GM23338 (cell line): ENCODE data around the gene VRK3. TPM values are rescaled to one million over a fixed set of nuclear protein-coding genes. Genes with fewer than 3 reads are reported as not detected.

Source experiments
- ATAC-seq: fragments of 200-7000 bp; cut with Tn5 transposase; 3 replicates; pipeline ENCODE4 v1.9.1; 2020
- DNase-seq: peaks from one replicate; pipeline ENCODE4 v3.0.0-alpha.2; 2015; ENCODE audit warnings: low spot score
- H2AFZ ChIP-seq: fragments of 200-600 bp; sonication (generic); 2 replicates; pipeline ENCODE4 v1.8.0; 2016; ENCODE audit warnings: antibody characterized with exemption, mild to moderate bottlenecking, moderate library complexity
- H3F3A ChIP-seq: fragments of 200-600 bp; sonication (generic); replicated peaks from 2 replicates; pipeline ENCODE4 v1.8.0; 2017; ENCODE audit warnings: antibody characterized with exemption, mixed run types, low read depth
- H3K27ac ChIP-seq: fragments of 200-600 bp; sonication (generic); 2 replicates; pipeline ENCODE4 v1.6.1; 2016; ENCODE audit warnings: low read depth
- H3K27me3 ChIP-seq: fragments of 200-600 bp; sonication (generic); 2 replicates; pipeline ENCODE4 v1.8.0; 2016; ENCODE audit warnings: mild to moderate bottlenecking, mixed run types, moderate library complexity; ENCODE audit not compliant: insufficient read depth
- H3K36me3 ChIP-seq: fragments of 200-600 bp; sonication (generic); 2 replicates; pipeline ENCODE4 v1.8.0; 2016; ENCODE audit warnings: mild to moderate bottlenecking; ENCODE audit not compliant: insufficient read depth
- H3K4me1 ChIP-seq: fragments of 200-600 bp; sonication (generic); 2 replicates; pipeline ENCODE4 v1.8.0; 2016; ENCODE audit warnings: mild to moderate bottlenecking, moderate library complexity; ENCODE audit not compliant: insufficient read depth
- H3K4me2 ChIP-seq: fragments of 200-600 bp; sonication (generic); 2 replicates; pipeline ENCODE4 v1.7.1; 2017; ENCODE audit warnings: mixed run types
- H3K4me3 ChIP-seq: fragments of 200-600 bp; sonication (generic); 2 replicates; pipeline ENCODE4 v1.6.1; 2016; ENCODE audit warnings: mixed run types
- H3K79me2 ChIP-seq: fragments of 200-600 bp; sonication (generic); replicated peaks from 2 replicates; pipeline ENCODE4 v1.8.0; 2017; ENCODE audit warnings: mild to moderate bottlenecking; ENCODE audit not compliant: insufficient read depth
- H3K9me2 ChIP-seq: fragments of 200-600 bp; sonication (generic); 2 replicates; pipeline ENCODE4 v1.8.0; 2017; ENCODE audit not compliant: insufficient read depth
- H4K20me1 ChIP-seq: fragments of 200-600 bp; sonication (generic); replicated peaks from 2 replicates; pipeline ENCODE4 v1.8.0; 2017; ENCODE audit warnings: mild to moderate bottlenecking; ENCODE audit not compliant: insufficient read depth
- H3K27ac Mint-ChIP-seq: 2 replicates; pipeline ENCODE4 v1.8.0; 2020; ENCODE audit warnings: inconsistent platforms, mild to moderate bottlenecking, moderate library complexity, mixed read lengths
- H3K27me3 Mint-ChIP-seq: 3 replicates; pipeline ENCODE4 v1.8.0; 2022; ENCODE audit warnings: low read depth, mild to moderate bottlenecking, moderate library complexity, mixed read lengths, inconsistent platforms; ENCODE audit not compliant: insufficient read depth, poor library complexity
- H3K36me3 Mint-ChIP-seq: 3 replicates; pipeline ENCODE4 v1.8.0; 2021; ENCODE audit warnings: low read depth, mild to moderate bottlenecking, inconsistent platforms, moderate library complexity, mixed read lengths
- H3K4me1 Mint-ChIP-seq: 3 replicates; pipeline ENCODE4 v1.8.0; 2020; ENCODE audit warnings: mild to moderate bottlenecking, inconsistent platforms, mixed read lengths
- H3K4me3 Mint-ChIP-seq: 3 replicates; pipeline ENCODE4 v1.8.0; 2021; ENCODE audit warnings: moderate library complexity, mild to moderate bottlenecking, inconsistent platforms, mixed read lengths
- H3K9me3 Mint-ChIP-seq: 3 replicates; pipeline ENCODE4 v1.8.0; 2020; ENCODE audit warnings: moderate library complexity, mild to moderate bottlenecking, inconsistent platforms, mixed read lengths
- CREB1 ChIP-seq: fragments of 250-450 bp; sonication (Bioruptor Pico); IDR thresholded peaks from 2 replicates; pipeline ENCODE4 v1.5.0; 2020; ENCODE audit warnings: low read depth, mild to moderate bottlenecking, moderate library complexity
- EZH2 ChIP-seq: fragments of 200-600 bp; sonication (generic); IDR thresholded peaks from one replicate; pipeline ENCODE4 v1.8.0; 2017; ENCODE audit warnings: antibody characterized with exemption, mild to moderate bottlenecking, low read depth; ENCODE audit not compliant: unreplicated experiment
- EZH2phosphoT487 ChIP-seq: fragments of 200-600 bp; sonication (generic); IDR thresholded peaks from one replicate; pipeline ENCODE4 v1.8.1; 2018; ENCODE audit warnings: antibody characterized with exemption; ENCODE audit not compliant: unreplicated experiment
- JUNB ChIP-seq: IDR thresholded peaks from one replicate; pipeline ENCODE4 v1.6.1; 2016; ENCODE audit warnings: antibody characterized with exemption; ENCODE audit not compliant: unreplicated experiment
- NANOG ChIP-seq: IDR thresholded peaks from 2 replicates; pipeline ENCODE4 v1.6.1; 2016; ENCODE audit warnings: antibody characterized with exemption, borderline replicate concordance
- POLR2AphosphoS5 ChIP-seq: IDR thresholded peaks from 2 replicates; pipeline ENCODE4 v1.6.1; 2016; ENCODE audit warnings: antibody characterized with exemption, low read depth
- ZNF114 ChIP-seq: fragments of 250-450 bp; sonication (Bioruptor Pico); IDR thresholded peaks from 2 replicates; pipeline ENCODE4 v1.5.0; 2020; ENCODE audit warnings: mild to moderate bottlenecking, moderate library complexity
- ZNF331 ChIP-seq: fragments of 250-450 bp; sonication (Bioruptor Pico); IDR thresholded peaks from 2 replicates; pipeline ENCODE4 v1.5.0; 2020; ENCODE audit warnings: low read depth, mild to moderate bottlenecking, moderate library complexity
- polyA plus RNA-seq: library from polyadenylated mRNA; unstranded; fragments of >200 nt; fragmentation: Nextera tagmentation; extraction: Ambion mirVana; gene quantifications from 2 replicates; pipeline ENCODE4 v1.2.1, GENCODE V29; 2016
- total RNA-seq: library from RNA; depleted of rRNA; stranded (reverse); fragments of >200 nt; shearing (Covaris generic); gene quantifications from 2 replicates; pipeline ENCODE4 v1.2.3, GENCODE V29; 2014
- TF ChIP-seq, protein P1 (sequence below): IDR thresholded peaks from 2 replicates; pipeline ENCODE4 v1.6.1; 2016; ENCODE audit warnings: antibody characterized with exemption
- TF ChIP-seq, protein P2 (sequence below): IDR thresholded peaks from one replicate; pipeline ENCODE4 v1.6.1; 2018; ENCODE audit warnings: antibody characterized with exemption; ENCODE audit not compliant: unreplicated experiment
- TF ChIP-seq, protein P3 (sequence below): fragments of 250-450 bp; sonication (Bioruptor Pico); IDR thresholded peaks from 2 replicates; pipeline ENCODE4 v1.5.0; 2020; ENCODE audit warnings: mild to moderate bottlenecking, moderate library complexity
- TF ChIP-seq, protein P4 (sequence below), 2 experiments: fragments of 200-600 bp in 1 of 2; sonication (generic) in 1 of 2; conservative IDR thresholded peaks; 2 replicates each; pipeline versions ENCODE4 v1.5.1 to v1.6.1; 2016 to 2017; ENCODE audit warnings: antibody characterized with exemption in 2 of 2, low read depth in 2 of 2, mild to moderate bottlenecking in 2 of 2, moderate library complexity in 1 of 2

The VRK3 gene
- total and polyA plus RNA-seq, 2 experiments from 2014 or later = 17.4 to 29.1 TPM

DNA sequence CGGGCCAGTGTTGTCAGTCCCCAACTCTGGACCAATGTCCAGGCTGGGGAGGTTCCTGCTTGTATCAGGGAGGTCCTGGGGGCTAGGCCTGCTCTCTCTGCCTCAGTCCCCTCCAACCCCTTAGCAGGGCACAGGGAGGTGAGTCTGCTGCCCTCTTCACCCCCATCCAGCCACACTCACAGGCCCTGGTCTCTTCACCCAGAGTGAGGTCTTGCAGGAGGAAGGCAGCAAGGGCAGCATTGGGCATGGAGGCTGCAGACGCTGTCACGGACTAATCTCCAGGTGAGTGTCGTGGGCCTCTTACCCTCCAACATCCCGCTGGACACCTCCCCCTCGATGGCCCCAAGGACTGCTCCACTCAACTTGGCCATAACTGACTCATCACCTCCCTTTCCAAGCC is 52.3 kb downstream of the VRK3 start:
- ATAC-seq (no peak), DNase-seq (no peak)
- no peak for TF ChIP-seq EZH2phosphoT487
- TF ChIP-seq, protein P1, sequence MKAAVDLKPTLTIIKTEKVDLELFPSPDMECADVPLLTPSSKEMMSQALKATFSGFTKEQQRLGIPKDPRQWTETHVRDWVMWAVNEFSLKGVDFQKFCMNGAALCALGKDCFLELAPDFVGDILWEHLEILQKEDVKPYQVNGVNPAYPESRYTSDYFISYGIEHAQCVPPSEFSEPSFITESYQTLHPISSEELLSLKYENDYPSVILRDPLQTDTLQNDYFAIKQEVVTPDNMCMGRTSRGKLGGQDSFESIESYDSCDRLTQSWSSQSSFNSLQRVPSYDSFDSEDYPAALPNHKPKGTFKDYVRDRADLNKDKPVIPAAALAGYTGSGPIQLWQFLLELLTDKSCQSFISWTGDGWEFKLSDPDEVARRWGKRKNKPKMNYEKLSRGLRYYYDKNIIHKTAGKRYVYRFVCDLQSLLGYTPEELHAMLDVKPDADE = no peak
- no peak for TF ChIP-seq ZNF114 (CRISPR knock-in tag)
- TF ChIP-seq, protein P2, sequence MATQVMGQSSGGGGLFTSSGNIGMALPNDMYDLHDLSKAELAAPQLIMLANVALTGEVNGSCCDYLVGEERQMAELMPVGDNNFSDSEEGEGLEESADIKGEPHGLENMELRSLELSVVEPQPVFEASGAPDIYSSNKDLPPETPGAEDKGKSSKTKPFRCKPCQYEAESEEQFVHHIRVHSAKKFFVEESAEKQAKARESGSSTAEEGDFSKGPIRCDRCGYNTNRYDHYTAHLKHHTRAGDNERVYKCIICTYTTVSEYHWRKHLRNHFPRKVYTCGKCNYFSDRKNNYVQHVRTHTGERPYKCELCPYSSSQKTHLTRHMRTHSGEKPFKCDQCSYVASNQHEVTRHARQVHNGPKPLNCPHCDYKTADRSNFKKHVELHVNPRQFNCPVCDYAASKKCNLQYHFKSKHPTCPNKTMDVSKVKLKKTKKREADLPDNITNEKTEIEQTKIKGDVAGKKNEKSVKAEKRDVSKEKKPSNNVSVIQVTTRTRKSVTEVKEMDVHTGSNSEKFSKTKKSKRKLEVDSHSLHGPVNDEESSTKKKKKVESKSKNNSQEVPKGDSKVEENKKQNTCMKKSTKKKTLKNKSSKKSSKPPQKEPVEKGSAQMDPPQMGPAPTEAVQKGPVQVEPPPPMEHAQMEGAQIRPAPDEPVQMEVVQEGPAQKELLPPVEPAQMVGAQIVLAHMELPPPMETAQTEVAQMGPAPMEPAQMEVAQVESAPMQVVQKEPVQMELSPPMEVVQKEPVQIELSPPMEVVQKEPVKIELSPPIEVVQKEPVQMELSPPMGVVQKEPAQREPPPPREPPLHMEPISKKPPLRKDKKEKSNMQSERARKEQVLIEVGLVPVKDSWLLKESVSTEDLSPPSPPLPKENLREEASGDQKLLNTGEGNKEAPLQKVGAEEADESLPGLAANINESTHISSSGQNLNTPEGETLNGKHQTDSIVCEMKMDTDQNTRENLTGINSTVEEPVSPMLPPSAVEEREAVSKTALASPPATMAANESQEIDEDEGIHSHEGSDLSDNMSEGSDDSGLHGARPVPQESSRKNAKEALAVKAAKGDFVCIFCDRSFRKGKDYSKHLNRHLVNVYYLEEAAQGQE = no peak
- TF ChIP-seq, protein P3, sequence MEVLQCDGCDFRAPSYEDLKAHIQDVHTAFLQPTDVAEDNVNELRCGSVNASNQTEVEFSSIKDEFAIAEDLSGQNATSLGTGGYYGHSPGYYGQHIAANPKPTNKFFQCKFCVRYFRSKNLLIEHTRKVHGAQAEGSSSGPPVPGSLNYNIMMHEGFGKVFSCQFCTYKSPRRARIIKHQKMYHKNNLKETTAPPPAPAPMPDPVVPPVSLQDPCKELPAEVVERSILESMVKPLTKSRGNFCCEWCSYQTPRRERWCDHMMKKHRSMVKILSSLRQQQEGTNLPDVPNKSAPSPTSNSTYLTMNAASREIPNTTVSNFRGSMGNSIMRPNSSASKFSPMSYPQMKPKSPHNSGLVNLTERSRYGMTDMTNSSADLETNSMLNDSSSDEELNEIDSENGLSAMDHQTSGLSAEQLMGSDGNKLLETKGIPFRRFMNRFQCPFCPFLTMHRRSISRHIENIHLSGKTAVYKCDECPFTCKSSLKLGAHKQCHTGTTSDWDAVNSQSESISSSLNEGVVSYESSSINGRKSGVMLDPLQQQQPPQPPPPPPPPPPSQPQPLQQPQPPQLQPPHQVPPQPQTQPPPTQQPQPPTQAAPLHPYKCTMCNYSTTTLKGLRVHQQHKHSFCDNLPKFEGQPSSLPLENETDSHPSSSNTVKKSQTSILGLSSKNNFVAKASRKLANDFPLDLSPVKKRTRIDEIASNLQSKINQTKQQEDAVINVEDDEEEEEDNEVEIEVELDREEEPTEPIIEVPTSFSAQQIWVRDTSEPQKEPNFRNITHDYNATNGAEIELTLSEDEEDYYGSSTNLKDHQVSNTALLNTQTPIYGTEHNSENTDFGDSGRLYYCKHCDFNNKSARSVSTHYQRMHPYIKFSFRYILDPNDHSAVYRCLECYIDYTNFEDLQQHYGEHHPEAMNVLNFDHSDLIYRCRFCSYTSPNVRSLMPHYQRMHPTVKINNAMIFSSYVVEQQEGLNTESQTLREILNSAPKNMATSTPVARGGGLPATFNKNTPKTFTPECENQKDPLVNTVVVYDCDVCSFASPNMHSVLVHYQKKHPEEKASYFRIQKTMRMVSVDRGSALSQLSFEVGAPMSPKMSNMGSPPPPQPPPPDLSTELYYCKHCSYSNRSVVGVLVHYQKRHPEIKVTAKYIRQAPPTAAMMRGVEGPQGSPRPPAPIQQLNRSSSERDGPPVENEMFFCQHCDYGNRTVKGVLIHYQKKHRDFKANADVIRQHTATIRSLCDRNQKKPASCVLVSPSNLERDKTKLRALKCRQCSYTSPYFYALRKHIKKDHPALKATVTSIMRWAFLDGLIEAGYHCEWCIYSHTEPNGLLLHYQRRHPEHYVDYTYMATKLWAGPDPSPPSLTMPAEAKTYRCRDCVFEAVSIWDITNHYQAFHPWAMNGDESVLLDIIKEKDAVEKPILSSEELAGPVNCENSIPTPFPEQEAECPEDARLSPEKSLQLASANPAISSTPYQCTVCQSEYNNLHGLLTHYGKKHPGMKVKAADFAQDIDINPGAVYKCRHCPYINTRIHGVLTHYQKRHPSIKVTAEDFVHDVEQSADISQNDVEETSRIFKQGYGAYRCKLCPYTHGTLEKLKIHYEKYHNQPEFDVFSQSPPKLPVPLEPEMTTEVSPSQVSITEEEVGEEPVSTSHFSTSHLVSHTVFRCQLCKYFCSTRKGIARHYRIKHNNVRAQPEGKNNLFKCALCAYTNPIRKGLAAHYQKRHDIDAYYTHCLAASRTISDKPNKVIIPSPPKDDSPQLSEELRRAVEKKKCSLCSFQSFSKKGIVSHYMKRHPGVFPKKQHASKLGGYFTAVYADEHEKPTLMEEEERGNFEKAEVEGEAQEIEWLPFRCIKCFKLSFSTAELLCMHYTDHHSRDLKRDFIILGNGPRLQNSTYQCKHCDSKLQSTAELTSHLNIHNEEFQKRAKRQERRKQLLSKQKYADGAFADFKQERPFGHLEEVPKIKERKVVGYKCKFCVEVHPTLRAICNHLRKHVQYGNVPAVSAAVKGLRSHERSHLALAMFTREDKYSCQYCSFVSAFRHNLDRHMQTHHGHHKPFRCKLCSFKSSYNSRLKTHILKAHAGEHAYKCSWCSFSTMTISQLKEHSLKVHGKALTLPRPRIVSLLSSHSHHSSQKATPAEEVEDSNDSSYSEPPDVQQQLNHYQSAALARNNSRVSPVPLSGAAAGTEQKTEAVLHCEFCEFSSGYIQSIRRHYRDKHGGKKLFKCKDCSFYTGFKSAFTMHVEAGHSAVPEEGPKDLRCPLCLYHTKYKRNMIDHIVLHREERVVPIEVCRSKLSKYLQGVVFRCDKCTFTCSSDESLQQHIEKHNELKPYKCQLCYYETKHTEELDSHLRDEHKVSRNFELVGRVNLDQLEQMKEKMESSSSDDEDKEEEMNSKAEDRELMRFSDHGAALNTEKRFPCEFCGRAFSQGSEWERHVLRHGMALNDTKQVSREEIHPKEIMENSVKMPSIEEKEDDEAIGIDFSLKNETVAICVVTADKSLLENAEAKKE (CRISPR knock-in tag) = no peak
- no peak for TF ChIP-seq ZNF331 (CRISPR knock-in tag)
- TF ChIP-seq EZH2 = no peak
- no peak for TF ChIP-seq POLR2AphosphoS5
- TF ChIP-seq JUNB = no peak
- no peak for TF ChIP-seq NANOG
- TF ChIP-seq, protein P4, sequence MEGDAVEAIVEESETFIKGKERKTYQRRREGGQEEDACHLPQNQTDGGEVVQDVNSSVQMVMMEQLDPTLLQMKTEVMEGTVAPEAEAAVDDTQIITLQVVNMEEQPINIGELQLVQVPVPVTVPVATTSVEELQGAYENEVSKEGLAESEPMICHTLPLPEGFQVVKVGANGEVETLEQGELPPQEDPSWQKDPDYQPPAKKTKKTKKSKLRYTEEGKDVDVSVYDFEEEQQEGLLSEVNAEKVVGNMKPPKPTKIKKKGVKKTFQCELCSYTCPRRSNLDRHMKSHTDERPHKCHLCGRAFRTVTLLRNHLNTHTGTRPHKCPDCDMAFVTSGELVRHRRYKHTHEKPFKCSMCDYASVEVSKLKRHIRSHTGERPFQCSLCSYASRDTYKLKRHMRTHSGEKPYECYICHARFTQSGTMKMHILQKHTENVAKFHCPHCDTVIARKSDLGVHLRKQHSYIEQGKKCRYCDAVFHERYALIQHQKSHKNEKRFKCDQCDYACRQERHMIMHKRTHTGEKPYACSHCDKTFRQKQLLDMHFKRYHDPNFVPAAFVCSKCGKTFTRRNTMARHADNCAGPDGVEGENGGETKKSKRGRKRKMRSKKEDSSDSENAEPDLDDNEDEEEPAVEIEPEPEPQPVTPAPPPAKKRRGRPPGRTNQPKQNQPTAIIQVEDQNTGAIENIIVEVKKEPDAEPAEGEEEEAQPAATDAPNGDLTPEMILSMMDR (conservative IDR thresholded peaks at IDR 0.05; ENCODE audit: low read depth in 2 of 2) = no peak
- TF ChIP-seq CREB1 = no peak
- no peak overlapping the region for H3K4me2 ChIP-seq
- H3F3A ChIP-seq = no peaks in the 10 kb centered on the region
- H3K27ac Mint-ChIP-seq = no peak overlapping the region; the same call in 1 of the 2 replicates
- no peaks in the 10 kb centered on the region for H3K9me2 ChIP-seq
- no peak overlapping the region for H2AFZ ChIP-seq
- H3K27ac ChIP-seq = no peak overlapping the region
- no peak overlapping the region for H3K4me3 Mint-ChIP-seq
- H3K79me2 ChIP-seq = no peaks in the 10 kb centered on the region
- H3K36me3 Mint-ChIP-seq = no peaks in the 10 kb centered on the region; the same call in 1 of the 3 replicates
- no peaks in the 10 kb centered on the region for H3K4me1 Mint-ChIP-seq
- no peaks in the 10 kb centered on the region for H3K4me1 ChIP-seq
- no peaks in the 10 kb centered on the region for H3K36me3 ChIP-seq
- H4K20me1 ChIP-seq = no peaks in the 10 kb centered on the region
- no peak overlapping the region for H3K4me3 ChIP-seq
- no peaks in the 10 kb centered on the region for H3K27me3 ChIP-seq
- peaks cover 8% of the 10 kb centered on the region for H3K27me3 Mint-ChIP-seq
- H3K9me3 Mint-ChIP-seq = no peaks in the 10 kb centered on the region
